Vagina (tissue), 2 donors: ENCODE data around the gene GATD1. TPM values are rescaled to one million over a fixed set of nuclear protein-coding genes. Genes with fewer than 3 reads are reported as not detected.

Source experiments
- DNase-seq, 2 donors: peaks; one replicate each; pipeline ENCODE4 v3.0.0-alpha.2; 2017; ENCODE audit errors: extremely low spot score in 2 of 2
- H3K27ac ChIP-seq: fragments of 200-600 bp; sonication (generic); one replicate; pipeline ENCODE4 v1.5.1; 2019
- H3K27me3 ChIP-seq: fragments of 200-600 bp; sonication (generic); one replicate; pipeline ENCODE4 v1.5.1; 2019
- H3K36me3 ChIP-seq, 2 donors: fragments of 200-600 bp; sonication (generic); one replicate each; pipeline ENCODE4 v1.5.1; 2017 to 2019
- H3K4me1 ChIP-seq: fragments of 200-600 bp; sonication (generic); one replicate; pipeline ENCODE4 v1.5.1; 2019
- H3K4me3 ChIP-seq, 2 donors: fragments of 200-600 bp; sonication (generic); 1 replicate in 1 of 2; 2 replicates in 1 of 2; pipeline ENCODE4 v1.5.1; 2016 to 2019
- H3K9me3 ChIP-seq: fragments of 200-600 bp; sonication (generic); one replicate; pipeline ENCODE4 v1.5.1; 2019
- POLR2A ChIP-seq, 2 donors: fragments of 450-650 bp; IDR thresholded peaks; one replicate each; pipeline ENCODE4 v1.6.1; 2017; ENCODE audit warnings: antibody characterized with exemption in 2 of 2, mild to moderate bottlenecking in 2 of 2, moderate library complexity in 2 of 2
- POLR2AphosphoS5 ChIP-seq, 2 donors: sonication (generic); formaldehyde crosslinking; IDR thresholded peaks; one replicate each; pipeline ENCODE4 v1.9.0; 2017; ENCODE audit warnings: antibody characterized with exemption in 2 of 2, mild to moderate bottlenecking in 2 of 2, low read depth in 1 of 2; ENCODE audit not compliant: insufficient read depth in 1 of 2
- intact Hi-C: fragments of 100-400 bp; cut with DNase I; formaldehyde crosslinking; loops from one replicate; pipeline ENCODE4 v1.15.1; 2023
- total RNA-seq: library from RNA; depleted of rRNA; stranded (reverse); fragments of >200 nt; gene quantifications from one replicate; pipeline ENCODE4 v1.2.3, GENCODE V29; 2016
- TF ChIP-seq, protein P1 (sequence below), 3 experiments: fragments of 450-650 bp in 2 of 3; fragments of 200-600 bp in 1 of 3; sonication (generic) in 1 of 3; IDR thresholded peaks; one replicate each; pipeline ENCODE4 v1.5.1; 2017 to 2019; ENCODE audit warnings: antibody characterized with exemption in 3 of 3, mild to moderate bottlenecking in 2 of 3, moderate library complexity in 2 of 3

GATD1 gene
- total RNA-seq, 1 donor from 2014 or later, result 33.4 TPM

DNA sequence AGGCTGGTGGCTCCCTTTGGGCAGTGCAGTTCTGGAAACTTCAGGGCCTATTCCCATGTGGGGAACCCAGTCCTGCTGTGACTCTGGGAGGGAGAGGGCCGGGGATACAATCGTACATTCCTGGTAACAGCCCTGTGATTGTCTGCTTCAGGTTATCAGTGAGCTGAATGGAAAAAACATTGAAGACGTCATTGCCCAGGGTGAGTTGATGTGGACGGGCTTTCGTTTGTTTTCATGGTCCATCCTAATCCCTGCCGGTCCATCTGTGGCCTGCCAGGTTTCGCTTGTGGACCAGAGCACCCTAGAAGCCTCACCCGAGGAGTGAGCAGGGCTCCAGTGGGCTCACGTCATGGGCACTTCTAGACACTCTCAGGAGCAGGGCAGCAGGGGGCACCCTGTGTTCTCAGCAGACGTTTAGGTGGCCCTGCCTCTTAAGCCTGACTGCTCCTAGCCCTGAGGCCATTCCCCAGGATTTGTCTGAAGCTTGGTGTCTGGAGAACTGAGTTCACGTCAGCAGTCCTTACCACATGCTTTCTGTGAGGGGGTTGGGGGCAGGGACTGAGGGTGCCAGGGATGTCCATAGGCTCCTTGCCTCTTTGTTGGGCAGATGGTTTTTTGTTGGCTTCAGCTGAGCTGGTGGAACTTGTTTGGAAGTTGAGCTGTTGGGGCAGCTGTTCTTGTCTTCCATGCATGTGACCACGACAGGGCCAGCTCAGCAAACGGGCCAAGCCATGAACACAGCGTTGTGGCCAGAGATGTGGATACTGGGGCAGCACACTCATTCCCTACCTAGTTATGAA, 34.4 kb upstream of the GATD1 start:
- intact Hi-C loops, result no loop called here
- no peak for DNase-seq
- H3K4me3 ChIP-seq, result peak overlapping the region in 1 of 2 donors; percentile 98

GRCh38 chr11:810040-810567, 32.8 kb upstream of the GATD1 start:
- H3K4me3 ChIP-seq, result peak overlapping the region; percentile 86 to 98
- peaks cover 0 to 30% of the 10 kb centered on the region in 2 donors for H3K36me3 ChIP-seq
- H3K27me3 ChIP-seq, result no peaks in the 10 kb centered on the region
- H3K4me1 ChIP-seq, result peaks cover 37% of the 10 kb centered on the region
- no peak for DNase-seq
- no peak for TF ChIP-seq POLR2AphosphoS5 (IDR thresholded peaks at IDR 0.05; ENCODE audit: insufficient read depth in 1 of 2, low read depth in 1 of 2)
- TF ChIP-seq, protein P1, sequence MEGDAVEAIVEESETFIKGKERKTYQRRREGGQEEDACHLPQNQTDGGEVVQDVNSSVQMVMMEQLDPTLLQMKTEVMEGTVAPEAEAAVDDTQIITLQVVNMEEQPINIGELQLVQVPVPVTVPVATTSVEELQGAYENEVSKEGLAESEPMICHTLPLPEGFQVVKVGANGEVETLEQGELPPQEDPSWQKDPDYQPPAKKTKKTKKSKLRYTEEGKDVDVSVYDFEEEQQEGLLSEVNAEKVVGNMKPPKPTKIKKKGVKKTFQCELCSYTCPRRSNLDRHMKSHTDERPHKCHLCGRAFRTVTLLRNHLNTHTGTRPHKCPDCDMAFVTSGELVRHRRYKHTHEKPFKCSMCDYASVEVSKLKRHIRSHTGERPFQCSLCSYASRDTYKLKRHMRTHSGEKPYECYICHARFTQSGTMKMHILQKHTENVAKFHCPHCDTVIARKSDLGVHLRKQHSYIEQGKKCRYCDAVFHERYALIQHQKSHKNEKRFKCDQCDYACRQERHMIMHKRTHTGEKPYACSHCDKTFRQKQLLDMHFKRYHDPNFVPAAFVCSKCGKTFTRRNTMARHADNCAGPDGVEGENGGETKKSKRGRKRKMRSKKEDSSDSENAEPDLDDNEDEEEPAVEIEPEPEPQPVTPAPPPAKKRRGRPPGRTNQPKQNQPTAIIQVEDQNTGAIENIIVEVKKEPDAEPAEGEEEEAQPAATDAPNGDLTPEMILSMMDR (IDR thresholded peaks at IDR 0.05), result no peak
- no peak for TF ChIP-seq POLR2A (IDR thresholded peaks at IDR 0.05)
- intact Hi-C loops, result no loop called here
- H3K27ac ChIP-seq, result peak overlapping the region; percentile 96
- no peaks in the 10 kb centered on the region for H3K9me3 ChIP-seq

More for the DNA sequence above, 34.4 kb upstream of the GATD1 start:
- no peak for TF ChIP-seq POLR2A (IDR thresholded peaks at IDR 0.05)
- no peak for TF ChIP-seq POLR2AphosphoS5 (IDR thresholded peaks at IDR 0.05; ENCODE audit: insufficient read depth in 1 of 2, low read depth in 1 of 2)
- TF ChIP-seq, protein P1 (IDR thresholded peaks at IDR 0.05), result no peak
- Histone ChIP-seq H3K36me3 (peaks cover 0 to 30% of the 10 kb centered on the region in 2 donors), H3K9me3 (no peaks in the 10 kb centered on the region), H3K4me1 (peaks cover 33% of the 10 kb centered on the region), H3K27ac (no peak overlapping the region), H3K27me3 (no peaks in the 10 kb centered on the region)

DNA sequence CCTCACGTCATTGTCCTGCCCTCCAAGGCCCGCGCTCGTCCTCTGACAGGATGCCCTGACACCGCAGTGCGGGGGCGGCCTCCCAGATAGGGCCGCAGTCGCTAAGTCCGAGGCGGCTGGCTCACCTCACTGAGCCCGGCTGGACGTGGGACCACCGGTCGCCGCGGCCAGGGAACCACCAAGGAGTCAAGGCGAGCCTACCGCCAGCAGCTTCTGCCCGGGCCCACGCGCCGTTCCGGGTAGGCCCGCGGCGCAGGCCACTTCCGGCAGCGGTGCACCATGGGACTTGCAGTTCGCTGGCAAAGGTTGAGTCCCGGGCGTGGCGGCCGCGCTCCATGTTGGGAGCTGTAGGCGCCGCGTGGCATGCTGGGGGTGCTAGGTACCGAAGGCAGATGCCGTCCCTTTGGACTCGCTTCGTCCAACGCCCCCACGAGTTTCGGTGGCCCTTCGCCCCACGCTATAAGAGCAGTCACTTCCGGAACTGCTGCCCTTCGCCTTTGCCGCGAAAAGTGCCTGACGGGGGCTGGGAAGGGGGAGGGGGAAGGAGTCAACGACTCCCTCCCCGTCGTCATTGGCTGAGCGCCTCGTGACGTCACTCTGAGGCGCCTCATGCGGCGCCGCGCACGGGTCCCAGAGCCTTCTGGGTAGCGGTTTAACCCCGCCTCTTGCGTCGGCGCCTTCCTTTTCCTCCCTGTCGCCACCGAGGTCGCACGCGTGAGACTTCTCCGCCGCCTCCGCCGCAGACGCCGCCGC, 32.2 kb upstream of the GATD1 start, which contains the start of gene RPLP2:
Gene RPLP2, plus strand, starts transcription at position 681 of the 753 bp plus-strand sequence. CDS start 268 bp downstream, outside the sequence.
- DNase-seq, result peak in 1 of 2 donors; percentile 99
- Histone ChIP-seq H3K9me3 (no peaks in the 10 kb centered on the region), H3K27me3 (no peaks in the 10 kb centered on the region), H3K4me3 (peak within 1 kb of the TSS; percentile 86 to 98), H3K27ac (peak within 1 kb of the TSS; percentile 96), H3K4me1 (peaks cover 42% of the 10 kb centered on the region), H3K36me3 (peaks cover 0 to 30% of the 10 kb centered on the region in 2 donors)
- TF ChIP-seq POLR2AphosphoS5 (IDR thresholded peaks at IDR 0.05; ENCODE audit: insufficient read depth in 1 of 2, low read depth in 1 of 2) (peak; percentile 95 to 99), POLR2A (IDR thresholded peaks at IDR 0.05) (peak in 1 of 2 donors; percentile 90)
- TF ChIP-seq, protein P1 (IDR thresholded peaks at IDR 0.05), result peak in 1 of 3 experiments; percentile 4
- intact Hi-C loops, result loop anchor here (5.0 kb wide), 1 partner anchor 33 kb away; the partner anchor contains the start of genes POLR2L and TSPAN4

GRCh38 chr11:808427-809286, 31.4 kb upstream of the GATD1 start:
- intact Hi-C loops, result loop anchor here (5.0 kb wide), 1 partner anchor 34 kb away; the partner anchor contains the start of genes POLR2L and TSPAN4
- Histone ChIP-seq H3K4me1 (peaks cover 50% of the 10 kb centered on the region), H3K9me3 (no peaks in the 10 kb centered on the region), H3K27me3 (no peaks in the 10 kb centered on the region), H3K4me3 (peak overlapping the region; percentile 86 to 98), H3K27ac (peak overlapping the region; percentile 96), H3K36me3 (peaks cover 0 to 28% of the 10 kb centered on the region in 2 donors)
- DNase-seq, result peak in 1 of 2 donors; percentile 95
- TF ChIP-seq, protein P1 (IDR thresholded peaks at IDR 0.05), result no peak
- TF ChIP-seq POLR2AphosphoS5 (IDR thresholded peaks at IDR 0.05; ENCODE audit: insufficient read depth in 1 of 2, low read depth in 1 of 2), result no peak
- TF ChIP-seq POLR2A (IDR thresholded peaks at IDR 0.05), result no peak
